Mesenchymal stem cell (in vitro differentiated cells and primary cell): ENCODE data around the gene VEZT.
A peak's percentile ranks its signal among the peaks of the same experiment; 100 is the strongest.
"Not testable (repeated sequence)": the region's sequence is repeated elsewhere in the genome, so short reads cannot be mapped to it uniquely, and the experiment has no call there.

Source experiments
- DNase-seq: peaks from one replicate; pipeline ENCODE4 v3.0.0-alpha.2; 2013
- H2AFZ ChIP-seq: one replicate; pipeline ENCODE4 v1.6.1; 2013; ENCODE audit warnings: low read depth, mild to moderate bottlenecking, control low read depth, inconsistent platforms, low read length, moderate library complexity
- H2AK5ac ChIP-seq: 2 replicates; pipeline ENCODE4 v1.6.1; 2013; ENCODE audit warnings: low read length, moderate library complexity, mild to moderate bottlenecking, inconsistent platforms; ENCODE audit not compliant: severe bottlenecking
- H2BK120ac ChIP-seq: one replicate; pipeline ENCODE4 v1.6.1; 2013; ENCODE audit warnings: low read depth, mild to moderate bottlenecking, inconsistent platforms, low read length, moderate library complexity
- H2BK12ac ChIP-seq, 2 experiments: one replicate each; pipeline ENCODE4 v1.6.1; 2013; ENCODE audit warnings: inconsistent platforms in 2 of 2, low read length in 2 of 2, mild to moderate bottlenecking in 2 of 2, moderate library complexity in 2 of 2, control low read depth in 1 of 2
- H2BK15ac ChIP-seq: one replicate; pipeline ENCODE4 v1.6.1; 2013; ENCODE audit warnings: mild to moderate bottlenecking, low read depth, inconsistent platforms; ENCODE audit not compliant: poor library complexity, severe bottlenecking
- H2BK5ac ChIP-seq: 2 replicates; pipeline ENCODE4 v1.6.1; 2013; ENCODE audit warnings: low read depth, mild to moderate bottlenecking, low read length, control low read depth, inconsistent platforms; ENCODE audit not compliant: poor library complexity, severe bottlenecking
- H3K14ac ChIP-seq, 2 experiments: one replicate each; pipeline ENCODE4 v1.6.1; 2013; ENCODE audit warnings: inconsistent platforms in 2 of 2, low read length in 2 of 2, control low read depth in 1 of 2, mild to moderate bottlenecking in 1 of 2, moderate library complexity in 1 of 2
- H3K18ac ChIP-seq, 2 experiments: one replicate each; pipeline ENCODE4 v1.6.1; 2013; ENCODE audit warnings: inconsistent platforms in 2 of 2, low read length in 2 of 2, control low read depth in 1 of 2, low read depth in 1 of 2, mild to moderate bottlenecking in 1 of 2
- H3K23ac ChIP-seq, 2 experiments: one replicate each; pipeline ENCODE4 v1.6.1; 2013; ENCODE audit warnings: inconsistent platforms in 2 of 2, low read length in 2 of 2, mild to moderate bottlenecking in 2 of 2, moderate library complexity in 2 of 2, control low read depth in 1 of 2
- H3K27ac ChIP-seq: 2 replicates; pipeline ENCODE4 v1.5.1; 2013; ENCODE audit warnings: mild to moderate bottlenecking, moderate library complexity, low read length, control low read depth, inconsistent platforms; ENCODE audit not compliant: poor library complexity, severe bottlenecking
- H3K27me3 ChIP-seq, 2 experiments: 2 replicates each; pipeline versions ENCODE4 v1.6.1 to v1.7.0; 2013; ENCODE audit warnings: low read length in 2 of 2, mild to moderate bottlenecking in 2 of 2, moderate library complexity in 2 of 2, control low read depth in 1 of 2, inconsistent platforms in 1 of 2; ENCODE audit not compliant: control insufficient read depth in 1 of 2, insufficient read depth in 1 of 2
- H3K36me3 ChIP-seq, 2 experiments: 2 replicates each; pipeline versions ENCODE4 v1.6.1 to v1.7.0; 2013; ENCODE audit warnings: low read length in 2 of 2, control low read depth in 1 of 2, inconsistent platforms in 1 of 2, low read depth in 1 of 2, mild to moderate bottlenecking in 1 of 2; ENCODE audit not compliant: insufficient read depth in 2 of 2, control insufficient read depth in 1 of 2
- H3K4ac ChIP-seq, 2 experiments: one replicate each; pipeline ENCODE4 v1.6.1; 2013; ENCODE audit warnings: inconsistent platforms in 2 of 2, low read length in 2 of 2, mild to moderate bottlenecking in 2 of 2, moderate library complexity in 2 of 2, control low read depth in 1 of 2, low read depth in 1 of 2
- H3K4me1 ChIP-seq: 2 replicates; pipeline ENCODE4 v1.6.1; 2013; ENCODE audit warnings: low read depth, low read length, control low read depth; ENCODE audit not compliant: control insufficient read depth, insufficient read depth
- H3K4me2 ChIP-seq: 2 replicates; pipeline ENCODE4 v1.6.1; 2013; ENCODE audit warnings: low read length, mild to moderate bottlenecking, inconsistent platforms; ENCODE audit not compliant: poor library complexity, severe bottlenecking
- H3K4me3 ChIP-seq, 2 experiments: 2 replicates each; pipeline versions ENCODE4 v1.5.1 to v1.7.0; 2013; ENCODE audit warnings: low read length in 2 of 2, mild to moderate bottlenecking in 2 of 2, control low read depth in 1 of 2, low read depth in 1 of 2; ENCODE audit not compliant: insufficient read depth in 1 of 2
- H3K79me1 ChIP-seq: replicated peaks from 2 replicates; pipeline ENCODE4 v1.6.1; 2013; ENCODE audit warnings: mild to moderate bottlenecking, control low read depth, low read length, inconsistent platforms; ENCODE audit not compliant: poor library complexity, severe bottlenecking
- H3K9ac ChIP-seq: 2 replicates; pipeline ENCODE4 v1.7.0; 2013; ENCODE audit warnings: mild to moderate bottlenecking, low read length, moderate library complexity
- H3K9me3 ChIP-seq: 2 replicates; pipeline ENCODE4 v1.7.0; 2013; ENCODE audit warnings: mild to moderate bottlenecking, low read length; ENCODE audit not compliant: control insufficient read depth
- H4K8ac ChIP-seq: one replicate; pipeline ENCODE4 v1.6.1; 2013; ENCODE audit warnings: inconsistent platforms, mild to moderate bottlenecking, low read length, moderate library complexity
- H4K91ac ChIP-seq: one replicate; pipeline ENCODE4 v1.6.1; 2013; ENCODE audit warnings: mild to moderate bottlenecking, low read length, inconsistent platforms
- WGBS: methylation state at CpG from one replicate; pipeline ENCODE4 v1.1.7; 2013; ENCODE audit warnings: mixed read lengths; 5-methylcytosine and 5-hydroxymethylcytosine counted together

Gene VEZT

DNA sequence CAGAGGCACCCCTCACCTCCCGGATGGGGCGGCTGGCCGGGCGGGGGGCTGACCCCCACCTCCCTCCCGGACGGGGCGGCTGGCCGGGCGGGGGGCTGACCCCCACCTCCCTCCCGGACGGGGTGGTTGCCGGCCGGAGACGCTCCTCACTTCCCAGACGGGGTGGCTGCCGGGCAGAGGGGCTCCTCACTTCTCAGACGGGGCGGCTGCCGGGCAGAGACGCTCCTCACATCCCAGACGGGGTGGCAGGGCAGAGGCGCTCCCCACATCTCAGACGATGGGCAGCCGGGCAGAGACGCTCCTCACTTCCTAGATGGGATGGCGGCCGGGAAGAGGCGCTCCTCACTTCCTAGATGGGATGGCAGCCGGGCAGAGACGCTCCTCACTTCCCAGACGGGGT, 18.0 kb downstream of the VEZT start:
- not testable (repeated sequence) for H4K8ac ChIP-seq, H2AK5ac ChIP-seq, H2BK5ac ChIP-seq, H3K4me2 ChIP-seq, H3K4ac ChIP-seq, H3K23ac ChIP-seq, H3K4me3 ChIP-seq, H2BK12ac ChIP-seq, H3K36me3 ChIP-seq, H3K79me1 ChIP-seq, H3K4me1 ChIP-seq, H2AFZ ChIP-seq, H3K9me3 ChIP-seq, DNase-seq, H3K27me3 ChIP-seq, H2BK15ac ChIP-seq, H3K18ac ChIP-seq, H4K91ac ChIP-seq, H2BK120ac ChIP-seq, H3K9ac ChIP-seq, H3K14ac ChIP-seq, H3K27ac ChIP-seq
- 94% methylated on average over 10 of the region's 31 CpGs for WGBS

DNA sequence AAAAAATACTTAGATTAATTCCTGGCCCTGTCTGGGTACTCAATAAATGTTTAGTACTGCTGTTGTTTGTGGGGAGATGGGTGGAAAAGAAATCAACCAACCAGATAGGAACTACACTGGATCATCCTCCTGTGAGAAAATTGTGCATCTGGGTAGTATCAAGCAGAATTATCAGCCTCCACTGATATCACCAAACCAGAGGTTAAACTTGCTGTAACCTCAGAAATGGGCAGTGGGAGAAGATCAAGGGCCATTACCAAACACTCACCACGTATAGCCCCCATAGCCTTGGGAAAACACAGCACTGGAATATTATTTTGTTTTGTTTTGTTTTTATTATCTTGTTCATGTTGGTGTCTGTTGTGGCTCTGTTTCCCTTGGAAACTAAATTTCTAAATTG, 19.7 kb downstream of the VEZT start:
- H3K18ac ChIP-seq = no peak overlapping the region
- no CpG with 5 or more reads among the region's 1 CpG for WGBS
- DNase-seq = peak; percentile 86
- no peaks in the 10 kb centered on the region for H3K27me3 ChIP-seq
- no peak overlapping the region for H3K9ac ChIP-seq
- H4K91ac ChIP-seq = no peak overlapping the region
- H2BK5ac ChIP-seq = no peak overlapping the region
- peaks cover 4 to 5% of the 10 kb centered on the region in 2 experiments for H3K36me3 ChIP-seq
- no peak overlapping the region for H3K23ac ChIP-seq
- no peak overlapping the region for H2AK5ac ChIP-seq
- H2BK12ac ChIP-seq = no peak overlapping the region
- H3K79me1 ChIP-seq = peaks cover 2% of the 10 kb centered on the region
- no peak overlapping the region for H2BK15ac ChIP-seq
- no peak overlapping the region for H3K4me3 ChIP-seq
- no peak overlapping the region for H3K14ac ChIP-seq
- H3K4ac ChIP-seq = no peak overlapping the region
- no peak overlapping the region for H2BK120ac ChIP-seq
- no peak overlapping the region for H2AFZ ChIP-seq
- H3K27ac ChIP-seq = no peak overlapping the region
- H3K4me2 ChIP-seq = no peak overlapping the region
- no peaks in the 10 kb centered on the region for H3K4me1 ChIP-seq
- no peak overlapping the region for H4K8ac ChIP-seq
- no peaks in the 10 kb centered on the region for H3K9me3 ChIP-seq

DNA sequence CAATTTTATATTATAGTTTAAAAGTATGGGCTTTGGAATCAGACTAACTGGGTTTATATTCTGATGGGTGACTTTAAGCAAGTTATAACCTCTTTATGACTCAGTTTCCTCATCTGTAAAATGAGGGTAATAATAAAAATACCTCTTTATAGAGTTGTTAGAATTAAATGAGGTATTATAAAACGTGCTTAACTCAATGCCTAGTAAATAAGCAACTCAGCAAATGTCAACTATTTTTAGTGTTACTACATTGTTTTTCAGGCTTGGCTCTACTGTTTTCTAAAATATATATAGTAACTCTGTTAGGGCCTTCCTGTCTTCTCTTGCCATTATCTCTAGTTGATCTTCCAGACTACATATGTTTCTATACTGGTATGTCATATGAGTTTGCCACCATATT, 20.5 kb downstream of the VEZT start:
- no peak overlapping the region for H4K8ac ChIP-seq
- no peak overlapping the region for H2AFZ ChIP-seq
- H3K27ac ChIP-seq = no peak overlapping the region
- no peaks in the 10 kb centered on the region for H3K9me3 ChIP-seq
- H2BK120ac ChIP-seq = no peak overlapping the region
- H2BK15ac ChIP-seq = no peak overlapping the region
- no peak overlapping the region for H3K4me2 ChIP-seq
- no peak overlapping the region for H3K23ac ChIP-seq
- no peak overlapping the region for H3K9ac ChIP-seq
- H2BK5ac ChIP-seq = no peak overlapping the region
- no CpG with 5 or more reads among the region's 1 CpG for WGBS
- H3K36me3 ChIP-seq = peaks cover 4 to 11% of the 10 kb centered on the region in 2 experiments
- H3K18ac ChIP-seq = no peak overlapping the region
- no peak overlapping the region for H3K4ac ChIP-seq
- H3K27me3 ChIP-seq = no peaks in the 10 kb centered on the region
- no peak overlapping the region for H4K91ac ChIP-seq
- no peak overlapping the region for H3K14ac ChIP-seq
- H3K4me3 ChIP-seq = no peak overlapping the region
- peaks cover 7% of the 10 kb centered on the region for H3K79me1 ChIP-seq
- DNase-seq = no peak
- no peak overlapping the region for H2BK12ac ChIP-seq
- no peak overlapping the region for H2AK5ac ChIP-seq
- H3K4me1 ChIP-seq = peaks cover 2% of the 10 kb centered on the region

DNA sequence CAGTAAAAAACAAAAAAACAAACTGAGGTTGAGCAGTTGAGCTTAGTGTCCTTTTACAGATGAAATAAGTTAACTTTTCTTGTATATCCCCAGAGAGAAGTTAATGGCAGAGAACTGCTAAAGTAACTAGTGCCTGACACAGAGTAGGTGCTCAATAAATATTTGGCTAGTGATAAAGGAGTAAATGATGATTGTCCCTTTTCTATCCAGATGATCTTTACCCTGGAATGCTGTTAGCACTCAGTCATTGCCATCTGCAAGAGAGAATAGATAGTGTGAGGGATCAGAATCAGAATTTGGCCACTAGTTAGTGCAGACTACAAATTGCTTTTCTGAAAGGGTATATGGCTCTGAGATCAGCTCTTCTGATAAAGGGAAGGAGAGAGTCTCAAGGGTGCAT, 21.6 kb downstream of the VEZT start:
- H3K27me3 ChIP-seq = no peaks in the 10 kb centered on the region
- no peak overlapping the region for H2BK120ac ChIP-seq
- H3K79me1 ChIP-seq = peaks cover 11% of the 10 kb centered on the region
- no peak overlapping the region for H4K8ac ChIP-seq
- no peak overlapping the region for H2BK15ac ChIP-seq
- H2BK5ac ChIP-seq = no peak overlapping the region
- H3K27ac ChIP-seq = no peak overlapping the region
- no peak overlapping the region for H3K4me2 ChIP-seq
- no peak overlapping the region for H3K18ac ChIP-seq
- H3K36me3 ChIP-seq = peaks cover 8 to 15% of the 10 kb centered on the region in 2 experiments
- H3K4me1 ChIP-seq = peaks cover 2% of the 10 kb centered on the region
- no peak overlapping the region for H2AFZ ChIP-seq
- no peak overlapping the region for H3K4me3 ChIP-seq
- H4K91ac ChIP-seq = no peak overlapping the region
- H3K4ac ChIP-seq = no peak overlapping the region
- no peaks in the 10 kb centered on the region for H3K9me3 ChIP-seq
- no peak overlapping the region for H3K14ac ChIP-seq
- peak overlapping the region; percentile 28 for H2AK5ac ChIP-seq
- no peak for DNase-seq
- no peak overlapping the region for H3K9ac ChIP-seq
- no peak overlapping the region for H2BK12ac ChIP-seq
- H3K23ac ChIP-seq = no peak overlapping the region
